Mucosa of rectum (tissue), 2 donors: ENCODE results near the gene OR13A1.
"Not testable (repeated sequence)": the region's sequence is repeated elsewhere in the genome, so short reads cannot be mapped to it uniquely, and the experiment has no call there.

Source experiments
- H3K27ac ChIP-seq, 2 donors: one replicate each; pipeline ENCODE4 v1.7.0; 2013; ENCODE audit warnings: inconsistent platforms in 2 of 2, low read depth in 2 of 2, low read length in 2 of 2
- H3K27me3 ChIP-seq, 2 donors: one replicate each; pipeline ENCODE4 v1.7.0; 2013; ENCODE audit warnings: low read length in 2 of 2; ENCODE audit not compliant: control insufficient read depth in 2 of 2, insufficient read depth in 2 of 2
- H3K36me3 ChIP-seq, 2 donors: one replicate each; pipeline ENCODE4 v1.7.0; 2013; ENCODE audit warnings: low read length in 2 of 2; ENCODE audit not compliant: control insufficient read depth in 2 of 2, insufficient read depth in 2 of 2
- H3K4me1 ChIP-seq, 2 donors: one replicate each; pipeline ENCODE4 v1.7.0; 2013; ENCODE audit warnings: low read length in 2 of 2, mild to moderate bottlenecking in 1 of 2; ENCODE audit not compliant: control insufficient read depth in 2 of 2, insufficient read depth in 2 of 2
- H3K4me3 ChIP-seq, 2 donors: one replicate each; pipeline ENCODE4 v1.7.0; 2013; ENCODE audit warnings: low read length in 2 of 2
- H3K9ac ChIP-seq, 2 donors: one replicate each; pipeline ENCODE4 v1.7.0; 2013; ENCODE audit warnings: low read length in 2 of 2, low read depth in 1 of 2, mild to moderate bottlenecking in 1 of 2
- H3K9me3 ChIP-seq, 2 donors: one replicate each; pipeline ENCODE4 v1.7.0; 2013; ENCODE audit warnings: low read length in 2 of 2; ENCODE audit not compliant: control insufficient read depth in 2 of 2
- donor health status: healthy.
- donor health status: Normal muscosa, but diverticular disease.

OR13A1 gene

DNA sequence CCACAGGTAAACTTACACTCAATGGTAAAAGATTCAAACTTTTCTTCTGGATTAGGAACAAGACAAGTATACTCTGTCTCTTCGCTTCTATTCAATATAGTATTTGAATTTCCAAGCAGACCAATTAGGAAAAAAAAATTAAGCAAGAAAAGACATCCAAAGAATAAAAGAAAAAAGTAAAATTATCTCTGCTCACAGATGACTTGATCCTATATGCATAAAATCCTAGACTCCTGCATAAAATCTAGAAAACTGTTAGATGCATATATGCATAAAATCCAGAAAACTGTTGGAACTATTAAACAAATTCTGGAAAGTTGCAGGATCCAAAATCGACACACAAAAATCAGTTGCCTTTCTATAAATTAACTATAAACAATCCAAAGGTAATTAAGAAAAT lies at the start of gene OR13A1:
OR13A1 (minus strand) TSS at position 101 of the 400 bp plus-strand sequence. CDS start 11,186 bp downstream, outside the sequence.
- no peak within 1 kb of the TSS for H3K4me3 ChIP-seq
- no peaks in the 10 kb centered on the region for H3K36me3 ChIP-seq
- H3K27ac ChIP-seq = no peak within 1 kb of the TSS
- no peaks in the 10 kb centered on the region for H3K9me3 ChIP-seq
- no peaks in the 10 kb centered on the region for H3K4me1 ChIP-seq
- no peak within 1 kb of the TSS for H3K9ac ChIP-seq
- no peaks in the 10 kb centered on the region for H3K27me3 ChIP-seq

DNA sequence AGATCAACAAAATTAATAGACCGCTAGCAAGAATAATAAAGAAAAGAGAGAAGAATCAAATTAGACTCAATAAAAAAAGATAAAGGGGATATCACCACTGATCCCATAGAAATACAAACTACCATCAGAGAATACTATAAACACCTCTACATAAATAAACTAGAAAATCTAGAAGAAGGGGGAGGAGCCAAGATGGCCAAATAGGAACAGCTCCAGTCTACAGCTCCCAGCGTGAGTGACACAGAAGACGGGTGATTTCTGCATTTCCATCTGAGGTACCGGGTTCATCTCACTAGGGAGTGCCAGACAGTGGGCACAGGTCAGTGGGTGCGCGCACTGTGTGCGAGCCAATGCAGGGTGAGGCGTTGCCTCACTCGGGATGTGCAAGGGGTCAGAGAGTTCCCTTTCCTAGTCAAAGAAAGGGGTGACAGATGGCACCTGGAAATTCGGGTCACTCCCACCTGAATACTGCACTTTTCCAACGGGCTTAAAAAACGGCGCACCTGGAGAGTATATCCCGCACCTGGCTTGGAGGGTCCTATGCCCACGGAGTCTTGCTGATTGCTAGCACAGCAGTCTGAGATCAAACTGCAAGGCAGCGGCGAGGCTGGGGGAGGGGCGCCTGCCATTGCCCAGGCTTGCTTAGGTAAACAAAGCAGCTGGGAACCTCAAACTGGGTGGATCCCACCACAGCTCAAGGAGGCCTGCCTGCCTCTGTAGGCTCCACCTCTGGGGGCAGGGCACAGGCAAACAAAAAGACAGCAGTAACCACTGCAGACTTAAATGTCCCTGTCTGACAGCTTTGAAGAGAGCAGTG lies 46.8 kb upstream of the OR13A1 start:
- H3K27me3 ChIP-seq, H3K4me1 ChIP-seq, H3K9ac ChIP-seq, H3K36me3 ChIP-seq, H3K9me3 ChIP-seq, H3K27ac ChIP-seq: not testable (repeated sequence)
- H3K4me3 ChIP-seq = peak overlapping the region in 1 of 2 donors; percentile 16

- not testable (repeated sequence) for H3K4me1 ChIP-seq, H3K9ac ChIP-seq, H3K9me3 ChIP-seq, H3K4me3 ChIP-seq, H3K27me3 ChIP-seq, H3K36me3 ChIP-seq, H3K27ac ChIP-seq
These were observed 43.6 kb upstream of the OR13A1 start for GRCh38 chr10:45358961-45359360.

DNA sequence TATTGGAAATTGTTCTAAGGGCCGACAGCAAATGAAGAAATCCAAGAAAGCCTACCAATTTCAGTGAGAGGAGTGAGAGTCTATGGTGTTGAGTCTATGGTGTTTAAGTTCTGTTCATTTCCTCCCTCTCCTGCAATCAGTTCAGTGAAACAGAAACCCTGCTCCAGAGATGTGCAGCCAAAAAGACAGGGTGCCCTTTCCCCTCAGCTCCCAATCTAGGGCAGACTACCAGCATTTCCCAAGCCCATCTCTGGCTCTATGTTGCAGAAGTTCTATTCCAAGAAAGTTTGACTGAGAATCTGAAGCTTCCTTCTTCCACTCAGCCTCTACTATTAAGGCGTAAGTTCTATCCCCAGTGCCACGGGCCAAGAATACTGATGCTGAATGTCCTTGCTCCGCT lies 40.1 kb upstream of the OR13A1 start:
- Histone ChIP-seq H3K9me3 (no peaks in the 10 kb centered on the region), H3K27ac (no peak overlapping the region), H3K36me3 (no peaks in the 10 kb centered on the region), H3K4me1 (no peaks in the 10 kb centered on the region), H3K4me3 (no peak overlapping the region), H3K9ac (no peak overlapping the region), H3K27me3 (no peaks in the 10 kb centered on the region)

DNA sequence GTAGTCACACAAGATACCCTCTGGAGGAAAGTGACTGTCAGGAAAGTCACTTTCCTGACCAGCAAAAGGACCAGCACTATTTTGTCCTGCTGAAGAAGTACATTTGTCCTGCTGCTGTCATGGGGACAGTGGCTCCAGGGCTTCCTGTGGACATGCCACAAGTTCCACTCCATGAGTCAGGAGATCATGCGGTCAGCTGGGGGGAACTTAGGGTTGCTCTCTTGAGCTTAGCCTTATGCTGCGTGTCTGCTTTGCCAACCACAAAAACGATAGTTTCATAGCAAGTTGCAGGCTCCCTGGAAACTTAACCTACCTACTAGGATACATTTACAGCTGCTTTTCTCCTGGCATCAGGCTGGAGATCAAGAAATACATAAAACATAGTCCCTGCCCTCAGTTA lies 38.9 kb upstream of the OR13A1 start:
- H3K4me3 ChIP-seq = no peak overlapping the region
- no peaks in the 10 kb centered on the region for H3K9me3 ChIP-seq
- H3K9ac ChIP-seq = no peak overlapping the region
- peak overlapping the region in 1 of 2 donors; percentile 11 for H3K27ac ChIP-seq
- no peaks in the 10 kb centered on the region for H3K4me1 ChIP-seq
- no peaks in the 10 kb centered on the region for H3K36me3 ChIP-seq
- H3K27me3 ChIP-seq = no peaks in the 10 kb centered on the region

DNA sequence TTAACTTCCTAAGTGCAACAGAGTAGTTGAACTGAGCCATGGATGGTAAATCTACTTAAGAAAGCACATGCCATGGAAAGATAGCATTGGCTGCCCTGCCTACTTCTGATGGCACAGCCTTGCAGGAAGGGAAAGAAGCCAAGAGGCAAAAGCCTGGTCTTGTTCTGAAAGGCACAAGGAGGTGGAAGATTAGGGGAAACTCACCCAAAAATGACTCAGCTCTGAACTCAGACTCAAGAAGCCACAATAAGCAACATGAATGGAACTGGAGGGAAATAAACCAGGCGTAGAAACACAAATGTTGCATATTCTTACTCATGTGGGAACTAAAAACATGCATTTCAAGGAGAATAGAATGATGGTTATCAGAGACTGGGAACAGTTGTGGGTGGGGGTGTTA lies 37.8 kb upstream of the OR13A1 start:
- H3K36me3 ChIP-seq = no peaks in the 10 kb centered on the region
- H3K4me3 ChIP-seq = no peak overlapping the region
- no peaks in the 10 kb centered on the region for H3K4me1 ChIP-seq
- H3K27ac ChIP-seq = no peak overlapping the region
- no peaks in the 10 kb centered on the region for H3K9me3 ChIP-seq
- H3K27me3 ChIP-seq = no peaks in the 10 kb centered on the region
- H3K9ac ChIP-seq = no peak overlapping the region

GRCh38 chr10:45348196-45348765 lies 32.9 kb upstream of the OR13A1 start:
- H3K4me3 ChIP-seq, H3K9me3 ChIP-seq, H3K4me1 ChIP-seq, H3K9ac ChIP-seq, H3K27me3 ChIP-seq, H3K36me3 ChIP-seq, H3K27ac ChIP-seq: not testable (repeated sequence)

DNA sequence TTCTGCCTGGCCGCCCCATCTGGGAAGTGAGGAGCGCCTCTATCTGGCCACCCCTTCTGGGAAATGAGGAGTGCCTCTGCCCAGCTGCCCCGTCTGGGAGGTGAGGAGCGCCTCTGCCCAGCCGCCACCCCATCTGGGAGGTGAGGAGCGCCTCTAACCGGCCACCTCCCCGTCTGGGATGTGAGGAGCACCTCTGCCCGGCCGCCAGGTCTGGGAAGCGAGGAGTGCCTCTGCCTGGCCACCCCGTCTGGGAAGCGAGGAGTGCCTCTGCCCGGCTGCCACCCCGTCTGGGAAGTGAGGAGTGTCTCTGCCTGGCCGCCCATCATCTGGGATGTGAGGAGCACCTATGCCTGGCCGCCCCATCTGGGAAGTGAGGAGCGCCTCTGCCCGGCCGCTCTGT lies 32.1 kb upstream of the OR13A1 start:
- not testable (repeated sequence) for H3K9ac ChIP-seq, H3K27me3 ChIP-seq, H3K9me3 ChIP-seq, H3K36me3 ChIP-seq, H3K4me3 ChIP-seq, H3K4me1 ChIP-seq, H3K27ac ChIP-seq

GRCh38 chr10:45346652-45347335 lies 31.4 kb upstream of the OR13A1 start:
- not testable (repeated sequence) for H3K27ac ChIP-seq, H3K9me3 ChIP-seq, H3K36me3 ChIP-seq, H3K4me3 ChIP-seq, H3K9ac ChIP-seq, H3K27me3 ChIP-seq, H3K4me1 ChIP-seq

DNA sequence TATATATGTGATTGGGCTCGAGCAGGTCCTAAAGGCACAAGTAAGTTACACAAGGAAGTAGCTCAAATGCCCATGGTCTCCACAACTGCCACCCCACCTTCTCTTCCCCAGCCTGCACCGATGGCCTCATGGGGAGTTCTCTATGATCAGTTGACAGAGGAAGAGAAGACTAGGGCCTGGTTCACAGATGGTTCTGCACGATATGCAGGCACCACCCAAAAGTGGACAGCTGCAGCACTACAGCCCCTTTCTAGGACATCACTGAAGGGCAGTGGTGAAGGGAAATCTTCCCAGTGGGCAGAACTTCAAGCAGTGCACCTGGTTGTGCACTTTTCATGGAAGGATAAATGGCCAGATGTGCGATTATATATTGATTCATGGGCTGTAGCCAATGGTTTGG lies 25.0 kb upstream of the OR13A1 start:
- H3K9me3 ChIP-seq, H3K36me3 ChIP-seq, H3K9ac ChIP-seq, H3K4me1 ChIP-seq, H3K27ac ChIP-seq, H3K4me3 ChIP-seq, H3K27me3 ChIP-seq: not testable (repeated sequence)
